ENCODE results near the gene VIL1. TPM values are rescaled to one million over a fixed set of nuclear protein-coding genes. Genes with fewer than 3 reads are reported as not detected.

Gene VIL1
- total and polyA plus RNA-seq, 2 of the 13 experiments (the other 11 are each of a cell fraction or from before 2014, with no cell fraction given) = 287 to 301 TPM

GRCh38 chr2:218406209-218406948 is 12.5 kb upstream of the VIL1 start (continued):
- TF ChIP-seq TFE3 (CRISPR knock-in tag; IDR thresholded peaks at IDR 0.05) (no peak), TERF1 (CRISPR knock-in tag; IDR thresholded peaks at IDR 0.05) (no peak), LRRFIP1 (CRISPR knock-in tag; conservative IDR thresholded peaks at IDR 0.05) (no peak; the same call in 1 of the 2 replicates), ZNF703 (CRISPR knock-in tag; IDR thresholded peaks at IDR 0.05; ENCODE audit: borderline replicate concordance) (no peak; the same call in 1 of the 2 replicates), ZNF354B (CRISPR knock-in tag; IDR thresholded peaks at IDR 0.05) (no peak), YEATS2 (CRISPR knock-in tag; IDR thresholded peaks at IDR 0.05; ENCODE audit: borderline replicate concordance) (peak; percentile 61), REPIN1 (CRISPR knock-in tag; IDR thresholded peaks at IDR 0.05; ENCODE audit: borderline replicate concordance, low read depth) (peak; percentile 51; the same call in 1 of the 2 replicates), KDM6A (CRISPR knock-in tag; IDR thresholded peaks at IDR 0.05; ENCODE audit: low read depth) (no peak), ZFP62 (CRISPR knock-in tag; IDR thresholded peaks at IDR 0.05) (no peak), SMC3 (IDR thresholded peaks at IDR 0.05; ENCODE audit: low read length) (peak; percentile 51; the same call in 1 of the 2 replicates), RXRA (CRISPR knock-in tag; IDR thresholded peaks at IDR 0.05) (peak; percentile 84), ZNF124 (CRISPR knock-in tag; IDR thresholded peaks at IDR 0.05) (no peak), ZSCAN20 (CRISPR knock-in tag; IDR thresholded peaks at IDR 0.05; ENCODE audit: borderline replicate concordance) (no peak), CBX2 (IDR thresholded peaks at IDR 0.05; ENCODE audit: low read depth, low read length) (no peak), CBX2 (CRISPR knock-in tag; IDR thresholded peaks at IDR 0.05; ENCODE audit: low read depth) (no peak), TFAP4 (IDR thresholded peaks at IDR 0.05; ENCODE audit: borderline replicate concordance, low read depth) (no peak), ZNF232 (CRISPR knock-in tag; IDR thresholded peaks at IDR 0.05; ENCODE audit: borderline replicate concordance) (no peak), FOSL2 (CRISPR knock-in tag; IDR thresholded peaks at IDR 0.05) (peak; percentile 62), ZNF687 (CRISPR knock-in tag; IDR thresholded peaks at IDR 0.05) (peak; percentile 73)

All from HepG2 (cell line).